Stomach smooth muscle (tissue), 2 donors: ENCODE results near the gene WFS1.

Source experiments
- H3K27ac ChIP-seq: one replicate; pipeline ENCODE4 v1.7.0; 2013; ENCODE audit warnings: mild to moderate bottlenecking, low read length, inconsistent platforms
- H3K27me3 ChIP-seq, 2 donors: one replicate each; pipeline ENCODE4 v1.7.0; 2013; ENCODE audit warnings: low read length in 2 of 2; ENCODE audit not compliant: insufficient read depth in 2 of 2, control insufficient read depth in 1 of 2
- H3K36me3 ChIP-seq, 2 donors: one replicate each; pipeline ENCODE4 v1.7.0; 2013; ENCODE audit warnings: low read length in 2 of 2; ENCODE audit not compliant: control insufficient read depth in 2 of 2, insufficient read depth in 2 of 2
- H3K4me1 ChIP-seq: one replicate; pipeline ENCODE4 v1.7.0; 2013; ENCODE audit warnings: low read length; ENCODE audit not compliant: control insufficient read depth, insufficient read depth
- H3K4me3 ChIP-seq, 2 donors: one replicate each; pipeline ENCODE4 v1.7.0; 2013; ENCODE audit warnings: low read length in 2 of 2
- H3K9ac ChIP-seq, 2 donors: one replicate each; pipeline ENCODE4 v1.7.0; 2013; ENCODE audit warnings: low read length in 2 of 2, mild to moderate bottlenecking in 1 of 2
- H3K9me3 ChIP-seq, 2 donors: one replicate each; pipeline ENCODE4 v1.7.0; 2013; ENCODE audit warnings: low read length in 2 of 2; ENCODE audit not compliant: control insufficient read depth in 2 of 2
- donor health status: healthy.
- donor health status: Pancreatic carcinoma.

Gene WFS1

DNA sequence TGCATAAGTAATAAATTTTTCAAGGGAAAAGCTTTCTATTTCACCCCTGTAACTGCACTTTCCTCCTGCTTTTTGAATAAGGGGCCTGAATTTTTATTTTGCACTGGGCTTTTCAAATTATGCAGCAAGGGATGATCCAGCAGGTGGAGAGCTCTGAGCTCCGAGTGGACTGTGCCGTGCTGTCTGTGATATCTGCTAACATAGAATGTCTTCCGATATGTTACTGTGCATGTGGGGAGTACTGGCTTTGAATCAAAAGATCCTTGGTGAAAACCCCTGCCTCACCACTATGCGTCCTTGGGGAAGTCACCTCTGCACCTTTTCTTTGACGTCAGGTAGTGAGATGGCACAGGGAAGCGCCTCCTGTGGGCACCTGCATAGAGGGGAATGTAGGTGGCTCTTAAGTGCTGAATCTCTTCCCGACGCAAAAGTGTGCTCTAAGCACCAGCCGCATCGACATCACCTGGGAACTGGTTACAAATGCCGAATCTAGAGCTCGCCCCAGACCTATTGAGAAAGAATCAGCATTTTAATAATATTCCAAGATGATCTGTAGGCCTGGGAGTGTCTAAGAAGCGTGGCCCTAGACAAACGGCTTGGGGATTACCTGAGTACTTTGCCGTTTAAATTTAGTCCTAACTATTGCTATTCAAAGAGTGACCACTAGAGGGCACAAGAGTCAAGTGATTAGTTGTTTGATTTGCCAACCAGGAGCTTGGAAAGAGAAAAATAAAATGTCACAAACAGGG lies 19.2 kb upstream of the WFS1 start:
- no peak overlapping the region for H3K9ac ChIP-seq
- no peak overlapping the region for H3K27ac ChIP-seq
- peaks cover 0 to 4% of the 10 kb centered on the region in 2 donors for H3K9me3 ChIP-seq
- H3K4me1 ChIP-seq: peaks cover 6% of the 10 kb centered on the region
- H3K4me3 ChIP-seq: no peak overlapping the region
- peaks cover 10 to 32% of the 10 kb centered on the region in 2 donors for H3K27me3 ChIP-seq
- no peaks in the 10 kb centered on the region for H3K36me3 ChIP-seq

DNA sequence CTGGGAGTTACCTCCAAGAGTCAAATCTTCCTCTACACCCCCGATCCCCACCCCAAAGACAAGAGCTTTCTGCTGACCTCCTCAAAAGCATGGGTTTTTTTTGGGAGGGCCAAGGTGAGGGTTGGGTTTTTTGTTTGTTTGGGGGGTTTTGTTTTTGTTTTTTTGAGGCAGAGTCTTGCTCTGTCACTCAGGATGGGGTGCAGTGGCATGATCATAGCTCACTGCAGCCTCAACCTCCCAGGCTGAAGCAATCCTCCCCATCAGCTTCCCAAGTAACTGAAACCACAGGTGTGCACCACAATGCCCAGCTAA lies 18.7 kb upstream of the WFS1 start:
- Histone ChIP-seq H3K27me3 (peaks cover 6 to 28% of the 10 kb centered on the region in 2 donors), H3K9me3 (peaks cover 0 to 4% of the 10 kb centered on the region in 2 donors), H3K36me3 (no peaks in the 10 kb centered on the region), H3K4me3 (no peak overlapping the region), H3K4me1 (peaks cover under 1% of the 10 kb centered on the region), H3K27ac (no peak overlapping the region), H3K9ac (no peak overlapping the region)

DNA sequence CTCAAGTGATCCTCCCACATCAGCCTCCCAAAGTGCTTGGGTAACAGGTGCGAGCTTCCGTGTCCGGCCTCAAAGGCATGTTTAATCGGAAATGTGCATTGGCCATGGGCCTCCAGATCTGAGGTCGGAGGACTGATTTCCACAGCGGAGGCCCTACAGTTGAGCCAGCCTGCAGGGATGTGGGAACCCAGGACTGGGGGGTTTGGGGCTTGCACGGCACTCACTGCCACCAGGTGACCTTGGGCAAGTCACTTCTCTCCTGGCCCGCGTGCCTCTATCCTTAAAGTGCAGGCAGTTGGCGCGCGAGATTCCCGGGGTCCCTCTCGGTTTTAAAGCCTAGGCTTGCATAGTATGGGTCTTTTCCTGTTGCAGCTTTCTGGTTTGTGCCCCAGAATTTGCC lies 18.3 kb upstream of the WFS1 start:
- Histone ChIP-seq H3K4me3 (no peak overlapping the region), H3K27me3 (peaks cover 4 to 26% of the 10 kb centered on the region in 2 donors), H3K9ac (no peak overlapping the region), H3K9me3 (peaks cover 0 to 4% of the 10 kb centered on the region in 2 donors), H3K4me1 (no peaks in the 10 kb centered on the region), H3K27ac (no peak overlapping the region), H3K36me3 (no peaks in the 10 kb centered on the region)

DNA sequence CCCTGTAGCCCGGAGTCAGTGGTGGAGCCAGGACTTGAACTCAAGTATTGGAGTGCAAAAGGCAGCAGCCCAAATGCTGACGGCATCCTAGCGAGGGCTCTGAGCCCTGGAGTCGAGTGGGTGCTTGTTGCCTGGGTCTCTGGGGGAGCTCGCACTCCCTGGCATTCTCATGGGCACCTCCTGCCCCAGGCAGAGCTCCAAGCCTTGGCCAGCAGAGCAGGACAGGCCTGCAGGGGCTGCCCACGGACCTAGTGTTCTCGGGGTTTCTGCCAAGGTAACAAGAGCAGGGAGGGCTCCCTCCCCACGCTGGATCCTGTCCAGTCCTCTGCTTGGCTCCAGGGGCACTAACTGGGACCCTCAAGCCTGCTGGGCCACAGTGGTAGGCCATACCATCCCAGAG lies 17.6 kb upstream of the WFS1 start:
- Histone ChIP-seq H3K9ac (no peak overlapping the region), H3K27ac (no peak overlapping the region), H3K4me3 (no peak overlapping the region), H3K4me1 (no peaks in the 10 kb centered on the region), H3K9me3 (peaks cover 0 to 4% of the 10 kb centered on the region in 2 donors), H3K27me3 (peaks cover 3 to 23% of the 10 kb centered on the region in 2 donors), H3K36me3 (no peaks in the 10 kb centered on the region)

DNA sequence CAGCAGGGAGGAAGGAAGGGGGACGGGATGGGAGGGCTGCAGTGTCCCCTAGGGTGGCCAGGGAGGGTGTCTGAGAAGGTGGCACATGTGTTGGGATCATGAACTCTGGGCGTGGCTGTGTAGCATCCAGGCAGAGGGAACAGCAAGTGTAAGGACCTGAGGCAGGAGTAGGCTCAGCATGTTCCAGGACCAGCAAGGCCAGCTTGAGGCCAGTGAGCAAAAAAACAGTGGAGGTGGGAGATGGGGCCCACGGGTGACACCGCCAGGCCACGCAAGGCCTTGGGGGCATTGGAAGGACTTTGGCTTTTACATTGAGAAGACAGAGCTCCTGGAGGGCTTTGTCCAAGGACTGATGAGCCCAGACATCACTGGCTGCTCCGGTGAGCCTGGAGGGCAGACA lies 16.5 kb upstream of the WFS1 start:
- H3K36me3 ChIP-seq: no peaks in the 10 kb centered on the region

DNA sequence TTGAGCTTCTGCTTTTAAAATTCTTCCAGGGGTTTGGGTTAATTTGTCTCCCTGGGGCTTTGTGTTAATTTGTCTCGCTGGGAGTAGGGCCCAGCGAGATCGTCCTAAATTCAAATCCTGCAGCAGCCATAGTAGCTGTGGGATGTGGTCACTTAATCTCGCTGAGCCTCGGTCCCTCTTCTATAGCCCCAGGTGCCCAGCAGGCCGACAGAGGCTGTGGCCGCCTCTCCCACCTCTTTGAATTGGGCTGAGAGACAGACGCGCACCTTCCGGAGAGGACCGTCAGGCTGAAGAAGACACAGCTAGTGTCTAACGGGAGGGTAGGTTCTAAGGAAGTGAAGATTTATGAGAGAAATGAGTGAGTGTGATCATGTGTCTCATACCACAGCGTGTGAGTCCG lies 15.7 kb upstream of the WFS1 start:
- Histone ChIP-seq H3K9me3 (peaks cover 0 to 4% of the 10 kb centered on the region in 2 donors), H3K36me3 (no peaks in the 10 kb centered on the region), H3K4me3 (no peak overlapping the region), H3K27me3 (peaks cover 3 to 12% of the 10 kb centered on the region in 2 donors), H3K9ac (no peak overlapping the region), H3K4me1 (no peaks in the 10 kb centered on the region), H3K27ac (no peak overlapping the region)

More for the DNA sequence above, 16.5 kb upstream of the WFS1 start:
- peaks cover 0 to 4% of the 10 kb centered on the region in 2 donors for H3K9me3 ChIP-seq
- H3K27me3 ChIP-seq: peaks cover 3 to 18% of the 10 kb centered on the region in 2 donors
- H3K9ac ChIP-seq: no peak overlapping the region
- no peaks in the 10 kb centered on the region for H3K4me1 ChIP-seq
- no peak overlapping the region for H3K27ac ChIP-seq
- H3K4me3 ChIP-seq: no peak overlapping the region

DNA sequence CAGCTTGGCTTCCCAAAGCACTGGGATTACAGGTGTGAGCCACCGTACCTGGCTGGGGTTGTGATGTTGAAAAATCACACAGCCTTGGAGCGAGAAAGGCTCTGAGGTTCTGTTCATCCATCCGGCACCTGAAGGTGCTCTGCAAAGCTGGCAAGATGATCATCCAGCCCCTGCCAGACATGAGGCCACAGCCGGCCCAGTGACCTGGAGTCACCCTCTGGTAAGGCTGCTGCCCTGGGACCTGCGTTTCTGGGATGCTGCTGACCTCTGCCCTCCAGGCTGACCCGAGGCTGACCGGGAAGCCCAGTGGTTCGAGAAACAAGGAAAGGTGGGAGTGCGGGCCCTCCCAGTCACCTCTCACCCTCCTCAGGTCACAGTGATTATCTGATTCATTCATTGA lies 13.5 kb upstream of the WFS1 start:
- Histone ChIP-seq H3K9me3 (peaks cover 0 to 4% of the 10 kb centered on the region in 2 donors), H3K4me3 (no peak overlapping the region), H3K9ac (no peak overlapping the region), H3K4me1 (no peaks in the 10 kb centered on the region), H3K27ac (no peak overlapping the region), H3K36me3 (no peaks in the 10 kb centered on the region), H3K27me3 (peaks cover 0 to 7% of the 10 kb centered on the region in 2 donors)

DNA sequence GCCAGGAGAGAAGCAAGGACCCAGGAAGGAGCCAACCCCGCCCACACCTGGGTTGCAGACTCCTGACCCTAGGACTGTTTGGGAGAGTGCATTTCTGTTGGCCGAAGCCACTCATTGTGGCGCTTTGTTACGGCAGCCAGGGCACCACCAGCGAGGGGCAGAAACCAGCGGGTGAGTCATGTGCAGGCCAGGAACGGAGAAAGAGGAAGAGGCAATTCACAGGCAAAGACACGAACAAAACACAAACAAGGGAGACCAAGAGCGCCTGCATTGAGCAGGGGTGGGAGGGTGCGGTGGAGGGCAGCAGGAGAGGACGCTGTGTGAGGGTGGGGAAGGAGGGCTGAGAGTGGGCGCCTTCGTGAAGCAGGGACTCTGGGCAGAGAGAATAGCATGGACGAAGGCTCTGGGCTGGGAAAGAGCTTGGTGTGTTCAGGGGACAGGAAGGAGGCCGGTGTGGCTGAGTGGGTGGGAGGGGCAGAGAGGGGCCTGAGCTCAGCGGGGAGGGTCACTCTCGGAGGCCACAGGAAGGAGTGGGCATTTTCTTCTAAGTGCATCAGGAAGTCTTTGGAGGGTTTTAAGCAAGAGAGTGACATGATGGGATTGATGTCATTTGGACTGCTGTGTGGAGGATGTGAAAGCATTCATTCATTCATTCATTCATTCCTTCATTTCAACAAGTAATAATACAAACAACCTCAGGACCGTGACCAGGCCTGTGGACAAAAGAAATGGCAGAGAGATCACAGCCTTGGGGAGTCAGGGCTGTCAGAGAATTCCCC lies 12.2 kb upstream of the WFS1 start:
- H3K9ac ChIP-seq: no peak overlapping the region

DNA sequence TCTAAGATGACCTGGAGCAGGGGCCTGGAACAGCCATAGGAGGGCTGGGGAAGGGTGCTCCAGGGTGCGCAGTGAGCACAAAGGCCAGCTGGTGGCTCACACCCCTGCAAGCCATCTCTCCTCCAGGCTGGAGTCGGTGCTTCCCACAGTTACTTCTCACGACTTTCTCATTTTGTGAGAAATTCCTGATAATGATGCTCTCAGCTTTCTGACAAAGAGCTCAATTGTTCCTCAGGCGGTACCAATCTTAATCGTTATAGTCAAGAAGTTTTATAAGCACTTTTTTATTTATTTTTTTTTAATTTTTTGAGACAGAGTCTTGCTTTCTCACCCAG lies 11.7 kb upstream of the WFS1 start:
- Histone ChIP-seq H3K9ac (no peak overlapping the region), H3K4me1 (no peaks in the 10 kb centered on the region), H3K4me3 (no peak overlapping the region), H3K9me3 (peaks cover 0 to 4% of the 10 kb centered on the region in 2 donors), H3K27me3 (peaks cover 0 to 13% of the 10 kb centered on the region in 2 donors), H3K36me3 (no peaks in the 10 kb centered on the region), H3K27ac (no peak overlapping the region)

More for the DNA sequence above, 12.2 kb upstream of the WFS1 start:
- Histone ChIP-seq H3K9me3 (peaks cover 0 to 4% of the 10 kb centered on the region in 2 donors), H3K27ac (no peak overlapping the region), H3K36me3 (no peaks in the 10 kb centered on the region), H3K4me1 (no peaks in the 10 kb centered on the region), H3K27me3 (peaks cover 0 to 13% of the 10 kb centered on the region in 2 donors), H3K4me3 (no peak overlapping the region)

DNA sequence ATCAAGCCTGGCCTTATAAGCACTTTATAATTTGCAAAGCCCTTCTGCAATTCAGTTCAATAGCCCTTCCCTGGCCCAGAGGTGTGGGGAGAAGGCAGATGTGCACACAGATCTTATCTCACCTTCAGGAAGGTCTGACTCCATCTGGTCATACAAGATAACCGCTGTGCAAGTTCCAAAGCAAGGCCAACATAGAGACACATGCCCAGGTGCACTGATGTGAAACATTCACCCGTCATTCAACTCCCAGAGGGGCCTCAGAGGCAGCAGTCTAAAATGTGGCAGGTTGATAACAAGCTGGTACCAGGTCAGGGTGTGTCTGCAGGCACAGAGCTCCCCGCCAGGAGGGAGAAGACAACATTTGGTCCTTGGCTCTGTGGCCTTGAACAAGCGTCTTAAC lies 10.9 kb upstream of the WFS1 start:
- peaks cover 0 to 13% of the 10 kb centered on the region in 2 donors for H3K27me3 ChIP-seq
- H3K4me3 ChIP-seq: no peak overlapping the region
- H3K27ac ChIP-seq: no peak overlapping the region
- no peak overlapping the region for H3K9ac ChIP-seq
- peaks cover 0 to 4% of the 10 kb centered on the region in 2 donors for H3K9me3 ChIP-seq
- no peaks in the 10 kb centered on the region for H3K4me1 ChIP-seq
- H3K36me3 ChIP-seq: no peaks in the 10 kb centered on the region

DNA sequence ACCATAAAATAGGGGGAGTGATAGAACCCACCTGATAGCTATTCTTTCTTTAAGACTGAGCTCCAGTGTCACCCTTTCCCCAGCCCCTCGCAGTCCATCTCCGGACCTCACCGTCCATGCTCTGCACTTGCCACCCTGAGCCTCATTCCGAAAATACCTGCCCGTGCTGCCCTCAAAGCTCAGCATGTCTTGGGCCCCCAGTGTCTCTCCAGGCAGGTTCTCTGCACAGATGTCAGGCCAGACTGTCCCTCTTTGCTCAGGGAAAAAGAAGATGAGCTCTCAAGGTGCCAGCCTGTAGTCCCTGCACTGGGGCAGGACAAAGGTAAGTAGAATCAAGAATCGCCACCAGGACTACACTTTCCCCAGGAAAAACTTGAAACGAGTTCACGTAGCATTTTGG lies 9.8 kb upstream of the WFS1 start:
- Histone ChIP-seq H3K36me3 (no peaks in the 10 kb centered on the region), H3K9ac (no peak overlapping the region), H3K27me3 (peaks cover 0 to 10% of the 10 kb centered on the region in 2 donors), H3K4me3 (no peak overlapping the region), H3K4me1 (no peaks in the 10 kb centered on the region), H3K27ac (no peak overlapping the region), H3K9me3 (peaks cover 0 to 4% of the 10 kb centered on the region in 2 donors)
